ENCODE measurements around the gene SF3B3. TPM values are rescaled to one million over a fixed set of nuclear protein-coding genes. Genes with fewer than 3 reads are reported as not detected.

The SF3B3 gene
- total and polyA plus RNA-seq, 2 of the 13 experiments (the other 11 are each of a cell fraction or from before 2014, with no cell fraction given): 157 to 500 TPM

DNA sequence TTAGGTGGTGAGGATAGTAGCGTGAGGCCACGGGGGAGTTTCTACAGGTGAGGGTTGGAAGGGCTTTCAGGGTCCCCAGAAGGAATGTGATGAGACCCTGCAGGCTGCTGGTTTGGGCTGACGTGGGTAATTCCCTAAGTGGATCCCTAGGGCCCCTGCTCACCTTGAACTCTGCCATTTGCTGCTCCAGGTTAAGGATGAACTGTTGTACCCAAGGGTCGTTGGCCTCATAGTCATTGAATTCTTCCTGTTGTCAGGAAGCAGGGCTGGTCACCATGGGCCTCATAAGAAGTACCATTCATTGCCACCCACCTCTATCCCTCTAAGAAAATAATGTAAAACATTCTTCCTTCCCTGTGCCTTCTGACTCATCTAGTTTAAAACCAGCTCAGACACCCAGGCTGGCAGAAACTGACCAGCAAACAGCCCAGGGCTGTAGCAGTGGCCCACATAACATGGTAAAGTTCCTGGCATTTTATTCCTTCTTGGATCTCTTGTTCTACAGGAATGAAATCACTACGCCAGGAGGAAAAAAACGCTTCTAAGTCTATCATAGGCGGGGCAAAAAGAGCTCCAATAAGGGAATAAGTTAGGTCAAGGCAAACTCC, 41.6 kb upstream of the SF3B3 start (continued):
- TF ChIP-seq, protein P1, sequence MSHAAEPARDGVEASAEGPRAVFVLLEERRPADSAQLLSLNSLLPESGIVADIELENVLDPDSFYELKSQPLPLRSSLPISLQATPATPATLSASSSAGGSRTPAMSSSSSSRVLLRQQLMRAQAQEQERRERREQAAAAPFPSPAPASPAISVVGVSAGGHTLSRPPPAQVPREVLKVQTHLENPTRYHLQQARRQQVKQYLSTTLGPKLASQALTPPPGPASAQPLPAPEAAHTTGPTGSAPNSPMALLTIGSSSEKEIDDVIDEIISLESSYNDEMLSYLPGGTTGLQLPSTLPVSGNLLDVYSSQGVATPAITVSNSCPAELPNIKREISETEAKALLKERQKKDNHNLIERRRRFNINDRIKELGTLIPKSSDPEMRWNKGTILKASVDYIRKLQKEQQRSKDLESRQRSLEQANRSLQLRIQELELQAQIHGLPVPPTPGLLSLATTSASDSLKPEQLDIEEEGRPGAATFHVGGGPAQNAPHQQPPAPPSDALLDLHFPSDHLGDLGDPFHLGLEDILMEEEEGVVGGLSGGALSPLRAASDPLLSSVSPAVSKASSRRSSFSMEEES (CRISPR knock-in tag; IDR thresholded peaks at IDR 0.05): no peak
- peak; percentile 25; the same call in 1 of the 2 replicates for TF ChIP-seq ETV5 (CRISPR knock-in tag; IDR thresholded peaks at IDR 0.05; ENCODE audit: borderline replicate concordance)
- TF ChIP-seq, protein P2, sequence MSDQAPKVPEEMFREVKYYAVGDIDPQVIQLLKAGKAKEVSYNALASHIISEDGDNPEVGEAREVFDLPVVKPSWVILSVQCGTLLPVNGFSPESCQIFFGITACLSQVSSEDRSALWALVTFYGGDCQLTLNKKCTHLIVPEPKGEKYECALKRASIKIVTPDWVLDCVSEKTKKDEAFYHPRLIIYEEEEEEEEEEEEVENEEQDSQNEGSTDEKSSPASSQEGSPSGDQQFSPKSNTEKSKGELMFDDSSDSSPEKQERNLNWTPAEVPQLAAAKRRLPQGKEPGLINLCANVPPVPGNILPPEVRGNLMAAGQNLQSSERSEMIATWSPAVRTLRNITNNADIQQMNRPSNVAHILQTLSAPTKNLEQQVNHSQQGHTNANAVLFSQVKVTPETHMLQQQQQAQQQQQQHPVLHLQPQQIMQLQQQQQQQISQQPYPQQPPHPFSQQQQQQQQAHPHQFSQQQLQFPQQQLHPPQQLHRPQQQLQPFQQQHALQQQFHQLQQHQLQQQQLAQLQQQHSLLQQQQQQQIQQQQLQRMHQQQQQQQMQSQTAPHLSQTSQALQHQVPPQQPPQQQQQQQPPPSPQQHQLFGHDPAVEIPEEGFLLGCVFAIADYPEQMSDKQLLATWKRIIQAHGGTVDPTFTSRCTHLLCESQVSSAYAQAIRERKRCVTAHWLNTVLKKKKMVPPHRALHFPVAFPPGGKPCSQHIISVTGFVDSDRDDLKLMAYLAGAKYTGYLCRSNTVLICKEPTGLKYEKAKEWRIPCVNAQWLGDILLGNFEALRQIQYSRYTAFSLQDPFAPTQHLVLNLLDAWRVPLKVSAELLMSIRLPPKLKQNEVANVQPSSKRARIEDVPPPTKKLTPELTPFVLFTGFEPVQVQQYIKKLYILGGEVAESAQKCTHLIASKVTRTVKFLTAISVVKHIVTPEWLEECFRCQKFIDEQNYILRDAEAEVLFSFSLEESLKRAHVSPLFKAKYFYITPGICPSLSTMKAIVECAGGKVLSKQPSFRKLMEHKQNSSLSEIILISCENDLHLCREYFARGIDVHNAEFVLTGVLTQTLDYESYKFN (CRISPR knock-in tag; conservative IDR thresholded peaks at IDR 0.05): peak; percentile 66
- TF ChIP-seq NR2F6 (IDR thresholded peaks at IDR 0.05): 0 out of 2 replicates have a peak, but pooled peaks have one; percentile 26
- TF ChIP-seq NR2F6 (CRISPR knock-in tag; IDR thresholded peaks at IDR 0.05): no peak
- TF ChIP-seq ZMYM4 (CRISPR knock-in tag; IDR thresholded peaks at IDR 0.05): no peak
- TF ChIP-seq, protein P3, sequence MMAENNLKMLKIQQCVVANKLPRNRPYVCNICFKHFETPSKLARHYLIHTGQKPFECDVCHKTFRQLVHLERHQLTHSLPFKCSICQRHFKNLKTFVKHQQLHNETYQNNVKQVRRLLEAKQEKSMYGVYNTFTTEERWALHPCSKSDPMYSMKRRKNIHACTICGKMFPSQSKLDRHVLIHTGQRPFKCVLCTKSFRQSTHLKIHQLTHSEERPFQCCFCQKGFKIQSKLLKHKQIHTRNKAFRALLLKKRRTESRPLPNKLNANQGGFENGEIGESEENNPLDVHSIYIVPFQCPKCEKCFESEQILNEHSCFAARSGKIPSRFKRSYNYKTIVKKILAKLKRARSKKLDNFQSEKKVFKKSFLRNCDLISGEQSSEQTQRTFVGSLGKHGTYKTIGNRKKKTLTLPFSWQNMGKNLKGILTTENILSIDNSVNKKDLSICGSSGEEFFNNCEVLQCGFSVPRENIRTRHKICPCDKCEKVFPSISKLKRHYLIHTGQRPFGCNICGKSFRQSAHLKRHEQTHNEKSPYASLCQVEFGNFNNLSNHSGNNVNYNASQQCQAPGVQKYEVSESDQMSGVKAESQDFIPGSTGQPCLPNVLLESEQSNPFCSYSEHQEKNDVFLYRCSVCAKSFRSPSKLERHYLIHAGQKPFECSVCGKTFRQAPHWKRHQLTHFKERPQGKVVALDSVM (CRISPR knock-in tag; IDR thresholded peaks at IDR 0.05): no peak
- TF ChIP-seq, protein P4, sequence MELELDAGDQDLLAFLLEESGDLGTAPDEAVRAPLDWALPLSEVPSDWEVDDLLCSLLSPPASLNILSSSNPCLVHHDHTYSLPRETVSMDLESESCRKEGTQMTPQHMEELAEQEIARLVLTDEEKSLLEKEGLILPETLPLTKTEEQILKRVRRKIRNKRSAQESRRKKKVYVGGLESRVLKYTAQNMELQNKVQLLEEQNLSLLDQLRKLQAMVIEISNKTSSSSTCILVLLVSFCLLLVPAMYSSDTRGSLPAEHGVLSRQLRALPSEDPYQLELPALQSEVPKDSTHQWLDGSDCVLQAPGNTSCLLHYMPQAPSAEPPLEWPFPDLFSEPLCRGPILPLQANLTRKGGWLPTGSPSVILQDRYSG (CRISPR knock-in tag; IDR thresholded peaks at IDR 0.05): no peak
- peak; percentile 20; the same call in 1 of the 2 replicates for TF ChIP-seq RXRA (CRISPR knock-in tag; IDR thresholded peaks at IDR 0.05)
- TF ChIP-seq RXRB (CRISPR knock-in tag; IDR thresholded peaks at IDR 0.05; ENCODE audit: borderline replicate concordance): 0 out of 2 replicates have a peak, but pooled peaks have one; percentile 26
- TF ChIP-seq ZBTB20 (CRISPR knock-in tag; IDR thresholded peaks at IDR 0.05; ENCODE audit: borderline replicate concordance, low read depth): no peak
- no peak for TF ChIP-seq DNMT3B (CRISPR knock-in tag; conservative IDR thresholded peaks at IDR 0.05)
- no peak for TF ChIP-seq SMC3 (IDR thresholded peaks at IDR 0.05; ENCODE audit: low read length)
- TF ChIP-seq ZNF570 (CRISPR knock-in tag; IDR thresholded peaks at IDR 0.05; ENCODE audit: borderline replicate concordance): no peak
- no peak for TF ChIP-seq ZNF761 (CRISPR knock-in tag; conservative IDR thresholded peaks at IDR 0.05)
- no peak for TF ChIP-seq ZNF788 (CRISPR knock-in tag; IDR thresholded peaks at IDR 0.05; ENCODE audit: borderline replicate concordance)
- TF ChIP-seq ZSCAN9 (CRISPR knock-in tag; IDR thresholded peaks at IDR 0.05; ENCODE audit: borderline replicate concordance): no peak
- TF ChIP-seq HDAC2 (CRISPR knock-in tag; IDR thresholded peaks at IDR 0.05): 0 out of 2 replicates have a peak, but pooled peaks have one; percentile 10
- no peak for TF ChIP-seq ZNF44 (CRISPR knock-in tag; IDR thresholded peaks at IDR 0.05)
- TF ChIP-seq, protein P5, sequence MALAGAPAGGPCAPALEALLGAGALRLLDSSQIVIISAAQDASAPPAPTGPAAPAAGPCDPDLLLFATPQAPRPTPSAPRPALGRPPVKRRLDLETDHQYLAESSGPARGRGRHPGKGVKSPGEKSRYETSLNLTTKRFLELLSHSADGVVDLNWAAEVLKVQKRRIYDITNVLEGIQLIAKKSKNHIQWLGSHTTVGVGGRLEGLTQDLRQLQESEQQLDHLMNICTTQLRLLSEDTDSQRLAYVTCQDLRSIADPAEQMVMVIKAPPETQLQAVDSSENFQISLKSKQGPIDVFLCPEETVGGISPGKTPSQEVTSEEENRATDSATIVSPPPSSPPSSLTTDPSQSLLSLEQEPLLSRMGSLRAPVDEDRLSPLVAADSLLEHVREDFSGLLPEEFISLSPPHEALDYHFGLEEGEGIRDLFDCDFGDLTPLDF (CRISPR knock-in tag; IDR thresholded peaks at IDR 0.05): no peak
- no peak for TF ChIP-seq ERF (CRISPR knock-in tag; IDR thresholded peaks at IDR 0.05)
- no peak for TF ChIP-seq MATR3 (CRISPR knock-in tag; IDR thresholded peaks at IDR 0.05)
